Activated T-helper 1 cell treated with Interleukin-2 at 50 U/mL for 16 hours (primary cell): ENCODE measurements around the gene ATP7B.

Experiments
- DNase-seq: peaks from one replicate; pipeline ENCODE4 v3.0.0-alpha.2; 2020; ENCODE audit warnings: low read depth

Gene ATP7B

DNA sequence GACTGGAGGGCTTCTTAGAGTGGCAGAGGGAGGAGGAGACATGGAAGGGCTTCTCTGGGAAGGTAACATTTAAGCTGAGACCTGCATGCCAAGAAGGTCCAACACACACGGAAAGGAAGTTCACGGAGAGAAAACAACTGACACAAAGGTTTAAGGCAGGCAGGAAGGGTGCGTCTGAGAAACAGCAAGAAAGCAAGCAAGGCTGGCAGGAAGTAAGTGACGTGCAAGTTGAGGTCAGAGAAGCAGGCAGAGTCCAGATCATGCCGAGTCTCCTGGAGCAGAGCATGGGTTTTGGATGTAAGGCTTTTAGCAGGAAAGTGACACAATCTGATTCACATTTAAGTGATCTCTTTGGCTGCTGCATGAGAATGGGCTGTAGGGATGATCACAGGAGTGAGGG lies 60.5 kb downstream of the ATP7B start:
- no peak for DNase-seq

DNA sequence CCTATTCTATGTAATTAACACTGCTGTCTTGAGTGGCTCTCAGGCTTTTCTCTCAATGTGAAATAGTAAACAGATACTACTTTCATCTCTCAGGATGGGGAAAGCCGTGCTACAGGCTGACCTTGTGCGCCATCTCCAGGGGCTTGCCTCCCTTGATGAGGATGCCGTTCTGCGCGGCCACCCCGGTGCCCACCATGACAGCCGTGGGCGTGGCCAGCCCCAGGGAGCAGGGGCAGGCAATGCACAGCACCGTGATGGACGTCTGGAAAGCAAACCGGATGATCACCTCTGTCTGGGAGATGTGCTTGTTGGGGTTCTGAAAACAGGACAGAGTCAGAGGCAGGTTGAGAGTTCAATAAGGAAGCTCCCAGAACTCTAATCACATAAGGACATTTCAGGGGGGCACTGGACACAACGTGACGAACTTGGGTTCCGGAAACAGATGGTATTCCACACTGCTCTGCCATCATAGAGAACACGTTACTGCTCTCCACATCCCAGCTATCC lies 65.0 kb downstream of the ATP7B start:
- no peak for DNase-seq

DNA sequence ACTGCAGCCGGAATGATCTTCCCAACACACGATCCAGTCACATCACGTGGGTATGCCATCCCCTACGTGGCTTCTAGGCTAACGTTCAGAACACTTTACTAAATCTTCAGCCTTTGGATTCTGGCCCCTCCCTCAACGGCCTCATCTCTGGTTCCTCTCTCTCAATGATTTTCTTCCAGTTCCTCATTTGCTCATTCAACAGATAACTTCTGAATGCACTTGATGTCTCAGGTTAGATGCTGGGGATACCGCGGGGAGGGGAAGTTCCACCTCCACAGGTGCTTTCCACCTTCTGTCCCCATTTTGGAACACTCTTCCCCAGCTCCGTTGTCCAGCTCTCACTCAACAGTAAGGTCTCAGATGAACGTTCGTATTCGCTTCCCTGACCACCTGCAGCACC lies 66.1 kb downstream of the ATP7B start:
- DNase-seq = no peak

DNA sequence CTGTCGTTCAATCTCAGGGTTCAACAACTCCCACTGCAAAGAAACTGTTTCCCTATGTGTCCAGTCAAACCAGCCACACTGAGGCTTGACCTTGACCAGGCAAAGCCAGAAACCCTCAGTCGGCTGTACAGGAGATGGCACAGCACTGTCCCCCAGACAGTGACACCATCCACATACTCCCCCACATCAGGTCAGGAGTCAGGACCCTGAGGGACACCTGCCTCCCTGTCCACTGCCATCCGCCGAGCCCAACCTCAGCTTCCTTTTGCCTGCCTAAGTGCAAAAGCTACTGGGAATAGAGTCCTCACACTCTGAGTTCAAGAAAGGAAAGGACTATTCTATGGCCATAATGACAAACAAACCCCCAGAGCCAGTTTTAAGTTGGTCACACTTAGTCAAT lies 66.8 kb downstream of the ATP7B start:
- no peak for DNase-seq

DNA sequence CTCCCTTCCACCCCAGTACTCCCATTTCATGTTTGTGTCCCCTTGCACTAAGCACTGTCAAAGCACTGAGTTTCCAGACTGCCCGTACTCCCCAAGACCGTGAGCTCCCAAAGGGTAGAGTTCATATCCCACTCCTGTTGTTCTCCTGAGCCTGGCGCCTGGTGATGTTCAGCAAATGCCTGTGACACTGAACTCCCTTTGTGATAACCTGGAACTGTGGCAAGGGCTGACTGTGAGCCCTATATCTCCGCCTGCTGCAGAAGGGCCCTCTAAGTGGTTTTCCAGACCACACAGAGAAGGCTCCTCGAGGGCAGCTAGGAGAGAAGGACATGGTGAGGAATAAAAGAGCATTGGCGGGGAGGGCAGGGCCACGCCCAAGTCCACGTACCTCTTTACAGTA lies 67.5 kb downstream of the ATP7B start:
- no peak for DNase-seq

DNA sequence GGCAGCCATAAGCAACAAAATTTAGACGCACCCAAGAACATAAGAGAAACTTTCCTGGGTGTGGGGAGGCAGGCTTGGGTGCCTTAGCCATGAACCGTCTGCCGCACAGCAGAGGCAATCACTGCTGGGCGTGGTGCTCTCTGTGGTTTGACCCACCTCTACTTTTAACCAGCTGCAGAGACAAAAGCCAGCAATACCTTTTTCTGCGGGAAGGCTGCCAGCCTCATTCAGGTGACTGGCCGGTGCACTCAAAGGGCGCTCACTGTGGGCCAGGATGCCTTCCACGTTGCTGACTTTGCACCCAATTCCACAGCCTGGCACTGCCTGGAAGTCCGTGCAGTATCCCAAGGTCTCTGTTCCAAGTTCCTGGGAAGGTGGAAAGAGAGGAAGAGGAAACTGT lies 69.1 kb downstream of the ATP7B start:
- DNase-seq = peak; percentile 9

DNA sequence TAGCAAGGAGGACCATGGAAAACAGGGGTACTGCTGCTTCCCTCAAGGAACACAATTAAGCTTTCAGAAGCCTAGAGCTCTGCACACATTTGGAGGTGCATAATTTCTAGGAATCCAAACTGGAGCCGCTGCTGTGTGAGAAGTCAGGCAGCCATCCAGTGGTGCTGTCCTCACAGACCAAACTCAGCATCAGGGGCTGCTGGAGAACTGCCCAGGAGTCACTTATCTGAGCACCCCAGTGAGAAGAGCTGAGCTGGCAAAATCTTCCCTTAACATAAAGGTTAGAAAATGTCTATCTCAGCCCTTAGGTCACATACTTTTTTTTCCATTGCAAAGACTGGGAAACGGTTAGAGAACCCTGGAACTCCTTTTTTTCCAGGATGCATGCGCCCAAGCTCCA lies 72.8 kb downstream of the ATP7B start:
- DNase-seq = no peak

DNA sequence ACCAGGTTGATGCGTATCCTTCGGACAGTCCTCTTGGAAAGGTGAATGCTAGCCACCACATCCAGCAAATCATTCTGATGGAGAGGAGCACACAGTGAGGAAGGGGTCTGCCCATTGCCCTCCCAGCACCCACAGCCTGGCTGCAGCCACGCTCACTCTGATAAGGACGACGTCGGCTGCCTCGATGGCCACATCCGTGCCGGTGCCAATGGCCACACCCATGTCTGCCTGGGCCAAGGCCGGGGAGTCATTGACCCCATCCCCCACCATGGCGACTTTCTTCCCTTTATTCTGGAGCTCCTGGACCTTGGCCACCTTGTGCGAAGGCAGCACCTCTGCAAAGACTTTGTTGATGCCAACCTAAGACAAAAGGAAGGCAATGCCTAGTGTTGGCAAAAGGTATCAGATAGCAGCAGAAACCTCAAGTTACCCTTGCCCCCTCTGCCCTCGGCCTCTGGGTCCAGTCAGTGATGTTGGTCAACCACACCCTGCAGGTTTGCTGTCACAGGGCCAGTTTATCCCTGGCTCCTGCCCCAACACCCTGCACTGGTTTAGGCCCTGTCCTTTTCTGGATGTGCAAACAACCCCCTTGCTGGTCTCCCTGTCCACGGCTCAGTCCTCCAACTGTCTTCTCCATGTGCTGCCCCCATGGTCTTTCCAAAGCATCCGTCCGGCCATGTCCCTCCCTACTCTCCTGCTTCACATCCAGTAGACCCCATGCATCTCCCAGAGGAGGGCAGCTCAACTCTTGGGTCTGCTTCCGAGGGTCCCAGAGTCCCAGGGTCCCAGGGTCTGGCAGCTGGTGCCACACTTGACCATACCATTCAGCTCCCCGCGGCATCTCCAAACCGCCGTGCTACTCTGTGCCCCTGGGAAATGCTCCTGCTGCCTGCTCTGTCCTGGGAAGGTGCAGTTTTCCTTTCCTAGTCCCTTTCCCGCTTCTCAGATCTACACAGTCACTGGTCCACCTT lies 73.6 kb downstream of the ATP7B start:
- DNase-seq = no peak

DNA sequence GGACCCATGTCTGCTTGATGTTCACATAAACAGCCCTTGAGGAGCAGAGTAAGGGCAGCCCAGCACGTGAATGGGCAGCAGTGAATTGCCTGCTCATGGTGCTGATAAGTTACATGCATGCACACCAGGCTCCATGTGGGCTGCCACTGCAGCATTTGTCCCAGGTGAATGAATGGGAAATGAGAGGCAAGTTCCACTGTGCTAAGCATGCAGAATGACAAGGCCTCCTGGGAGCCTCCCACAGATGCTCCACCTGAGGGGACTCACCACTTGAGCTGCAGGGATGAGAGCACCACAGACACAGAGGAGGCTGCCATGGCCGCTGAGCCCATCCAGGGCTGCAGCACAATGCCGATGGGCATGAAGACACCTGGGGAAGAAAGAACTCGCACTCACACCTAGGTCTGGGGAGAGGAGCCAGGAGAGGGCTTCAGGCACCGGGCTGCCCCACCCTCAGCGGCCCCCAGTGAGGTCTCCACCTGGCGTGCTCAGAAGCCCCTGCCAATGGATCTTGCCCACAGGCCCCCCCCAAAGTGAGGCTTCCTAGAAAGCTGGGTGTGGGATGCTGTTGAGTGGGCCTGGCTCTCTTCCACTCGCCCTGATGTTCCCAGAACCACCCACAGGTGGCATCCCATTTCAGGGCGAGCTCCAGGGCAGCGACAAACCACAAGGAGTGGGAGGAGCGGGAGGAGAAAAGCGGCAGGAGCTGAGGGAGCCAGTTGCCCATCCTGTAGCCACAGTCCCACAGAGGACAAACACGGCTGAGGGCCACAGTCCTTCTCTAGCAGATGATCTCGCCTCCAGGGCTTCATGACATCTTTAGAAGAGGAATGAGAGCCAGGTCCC lies 75.7 kb downstream of the ATP7B start:
- no peak for DNase-seq

DNA sequence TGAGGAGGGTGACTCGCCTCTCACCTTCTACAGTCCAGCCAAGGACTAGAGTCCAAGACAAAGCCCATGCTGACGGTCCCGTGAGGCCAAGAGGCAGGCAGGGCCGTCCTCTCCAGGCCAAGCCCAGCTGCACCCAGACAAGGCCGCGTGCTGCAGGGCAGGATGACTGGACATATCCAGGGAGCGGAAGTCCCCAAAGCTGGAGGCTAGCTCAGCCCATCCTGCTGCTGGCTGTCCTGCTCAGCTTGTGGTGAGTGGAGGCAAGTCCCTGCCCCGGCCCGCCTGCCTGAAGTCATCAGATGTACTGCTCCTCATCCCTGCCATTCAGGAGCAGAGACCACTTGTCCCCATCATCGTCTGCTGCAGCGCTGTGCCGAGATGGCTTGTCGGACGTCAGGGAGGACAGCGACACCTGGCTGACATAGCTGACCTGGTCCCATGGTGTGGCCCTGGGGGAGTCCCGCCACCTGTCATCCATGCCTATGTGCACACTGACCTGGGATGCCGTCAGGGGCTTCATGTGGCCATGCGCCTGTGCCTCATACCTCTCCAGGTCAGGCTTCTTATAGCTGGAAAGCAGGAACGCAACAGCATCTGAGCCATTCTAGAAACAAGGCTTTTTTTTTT lies 76.7 kb downstream of the ATP7B start:
- DNase-seq = no peak

DNA sequence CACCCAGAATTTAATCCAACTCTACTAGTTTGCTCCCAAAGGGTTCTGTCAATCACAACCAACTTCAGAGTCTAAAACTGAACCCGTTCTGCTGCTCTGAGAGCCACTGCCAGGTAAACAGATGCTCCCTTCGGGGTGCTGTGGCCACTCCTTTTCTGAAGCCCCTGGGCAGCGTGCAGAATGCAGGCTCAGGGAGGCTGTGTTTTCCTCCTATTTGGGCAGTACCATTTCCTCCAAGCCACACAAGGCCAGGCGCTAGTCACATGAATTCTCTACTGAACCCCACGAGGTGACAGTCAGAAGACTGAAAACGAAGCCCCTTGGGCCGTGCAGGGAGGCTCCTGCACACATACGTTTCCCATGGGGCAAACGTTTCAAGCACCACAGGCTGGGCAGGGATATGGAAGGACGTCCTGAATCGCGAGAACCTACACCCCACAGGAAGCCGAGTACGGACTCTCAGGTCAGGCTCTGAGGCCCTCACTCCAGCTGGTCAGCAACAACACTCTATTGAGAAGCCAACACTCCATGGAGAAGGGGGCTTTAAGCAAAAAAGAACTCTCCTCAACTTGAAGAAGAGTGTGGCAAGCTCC lies 77.7 kb downstream of the ATP7B start:
- DNase-seq = no peak

DNA sequence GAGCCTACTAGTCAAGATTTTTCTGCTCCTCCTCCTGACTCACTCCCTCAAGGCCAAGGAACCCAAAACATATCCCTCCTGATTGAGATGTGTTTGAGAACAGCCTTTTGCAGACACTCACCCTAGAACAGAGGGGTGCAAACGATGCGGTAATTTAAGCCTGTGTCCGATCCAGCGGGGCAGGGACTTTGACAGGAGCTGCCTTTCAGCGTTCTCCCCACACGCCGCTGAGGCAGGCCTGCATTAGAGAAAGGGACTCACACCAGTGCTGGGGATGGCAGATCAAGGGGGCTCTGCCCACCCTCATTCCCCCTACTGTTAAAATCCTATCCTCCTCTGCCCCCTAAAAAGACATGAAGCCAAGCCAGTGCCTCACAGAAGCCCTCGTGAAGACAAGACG lies 79.0 kb downstream of the ATP7B start:
- no peak for DNase-seq

DNA sequence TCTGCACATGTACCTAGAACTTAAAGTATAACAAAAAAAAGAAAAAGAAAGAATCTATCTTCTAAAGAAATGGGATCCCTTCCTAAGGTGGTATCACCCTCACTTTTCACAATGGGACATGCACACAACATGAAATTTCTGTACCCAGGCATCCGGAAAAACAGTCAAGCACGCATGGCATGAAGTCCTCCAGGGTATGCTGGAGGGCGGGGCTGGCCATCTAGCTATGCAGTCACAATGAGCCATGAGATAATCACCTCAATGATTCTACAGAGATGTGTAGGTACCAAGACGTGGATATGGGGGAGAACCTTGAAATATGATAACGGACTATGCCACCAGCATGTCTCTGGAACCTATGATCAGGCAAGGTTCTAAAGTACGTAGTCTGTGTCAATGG lies 79.6 kb downstream of the ATP7B start:
- DNase-seq = no peak

DNA sequence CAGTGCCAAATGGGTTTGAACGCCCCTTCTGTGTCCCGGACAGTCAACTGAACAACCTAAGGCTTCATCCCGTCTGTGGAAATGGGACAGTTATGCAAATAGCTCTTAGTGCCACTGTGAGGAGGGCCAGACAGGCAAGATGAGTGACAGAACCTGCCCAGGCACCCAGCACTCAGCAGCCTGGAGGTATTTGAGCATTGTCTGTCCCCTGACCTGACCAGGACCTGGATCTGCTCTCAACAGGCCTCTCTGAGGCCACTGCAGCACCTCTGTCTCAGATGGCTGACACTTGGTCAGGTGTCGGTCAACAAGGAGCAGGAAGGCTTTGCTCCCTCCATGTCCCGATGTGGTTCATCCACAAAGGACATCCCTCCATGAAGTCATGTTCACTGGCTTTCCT lies 81.6 kb downstream of the ATP7B start:
- no peak for DNase-seq

DNA sequence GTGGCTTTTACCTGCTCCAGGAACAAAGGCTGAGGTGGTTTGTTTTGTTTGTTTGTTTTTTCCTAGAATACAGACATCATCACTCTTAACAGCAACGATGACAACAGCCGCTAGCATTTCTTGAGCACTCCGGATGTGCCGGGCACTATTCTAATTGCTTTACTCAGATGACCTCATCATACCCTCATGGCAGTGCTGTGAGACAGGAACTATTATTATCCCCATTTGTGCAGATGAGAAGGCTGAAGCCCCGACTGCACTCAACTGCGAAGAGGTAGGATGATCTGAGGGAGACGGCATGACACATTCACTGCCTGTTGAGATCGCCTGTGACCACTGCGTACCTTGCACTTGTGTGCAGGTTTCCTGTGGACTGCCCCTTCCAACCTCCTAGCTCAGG lies 83.0 kb downstream of the ATP7B start:
- no peak for DNase-seq

DNA sequence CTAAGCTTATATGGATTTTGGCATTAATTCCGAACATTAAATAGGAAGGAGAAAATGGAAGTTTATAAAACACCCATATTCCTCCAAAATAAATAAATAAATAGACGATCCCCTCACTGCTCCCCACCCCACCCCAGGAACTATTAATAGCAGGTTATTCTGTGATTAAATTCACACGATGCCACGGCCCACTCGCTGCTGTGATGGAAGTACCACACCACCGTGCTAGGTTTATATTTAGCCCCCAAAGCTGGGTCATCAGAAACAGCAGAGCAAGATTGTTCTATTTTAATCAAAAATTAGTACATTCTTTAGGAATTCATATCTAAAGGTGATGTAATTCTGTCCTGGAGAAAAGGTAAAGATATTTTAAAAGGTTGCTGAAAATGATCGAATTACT lies 84.1 kb downstream of the ATP7B start:
- no peak for DNase-seq

DNA sequence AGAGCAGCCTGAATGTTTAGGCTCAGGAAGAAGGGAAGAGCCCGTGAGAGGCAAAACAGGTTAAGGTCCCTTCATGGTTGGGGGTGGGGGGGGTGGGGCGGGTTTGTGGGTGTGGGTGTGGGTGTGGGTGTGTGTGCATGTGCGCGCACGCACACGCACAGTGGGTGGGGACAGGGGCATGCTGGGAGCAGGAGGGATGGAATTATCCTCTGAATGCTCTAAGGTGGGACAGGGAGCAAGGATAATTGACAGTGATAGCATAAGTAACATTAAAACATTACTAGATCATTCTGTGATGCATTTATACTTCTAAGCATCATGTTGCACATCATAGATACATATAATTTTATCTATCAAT lies 84.7 kb downstream of the ATP7B start:
- DNase-seq = no peak

DNA sequence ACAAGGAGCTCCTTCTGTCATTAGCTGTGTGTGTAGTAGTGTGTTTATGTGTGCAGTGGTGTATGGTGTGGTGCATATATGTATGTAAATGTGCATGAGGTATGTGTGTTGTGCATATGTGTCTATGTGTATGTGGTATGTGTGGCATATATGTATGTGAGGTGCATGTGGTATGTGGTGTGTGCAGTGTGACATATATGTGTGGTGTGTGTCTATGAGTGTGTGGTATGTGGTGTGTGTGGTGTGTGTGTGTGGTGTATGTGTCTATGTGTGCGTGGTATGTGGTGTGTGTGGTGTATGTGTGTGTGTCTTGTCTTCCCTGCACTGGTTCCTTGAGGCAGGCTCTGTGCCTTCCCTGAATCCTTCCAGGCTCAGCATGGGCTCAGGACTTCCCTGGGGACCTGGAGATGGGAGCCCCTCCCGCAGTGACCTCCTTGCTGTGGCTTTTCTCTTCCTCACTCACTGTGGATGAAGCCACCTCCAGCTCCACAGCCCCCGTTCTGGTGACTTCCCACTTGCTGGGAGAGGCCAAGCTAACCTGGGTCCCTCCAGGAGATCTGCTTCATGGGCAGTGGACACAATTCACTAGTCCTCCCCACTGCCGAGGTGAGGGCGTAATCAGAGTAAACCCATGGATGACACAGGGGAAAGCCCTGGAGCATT lies 85.3 kb downstream of the ATP7B start:
- no peak for DNase-seq

DNA sequence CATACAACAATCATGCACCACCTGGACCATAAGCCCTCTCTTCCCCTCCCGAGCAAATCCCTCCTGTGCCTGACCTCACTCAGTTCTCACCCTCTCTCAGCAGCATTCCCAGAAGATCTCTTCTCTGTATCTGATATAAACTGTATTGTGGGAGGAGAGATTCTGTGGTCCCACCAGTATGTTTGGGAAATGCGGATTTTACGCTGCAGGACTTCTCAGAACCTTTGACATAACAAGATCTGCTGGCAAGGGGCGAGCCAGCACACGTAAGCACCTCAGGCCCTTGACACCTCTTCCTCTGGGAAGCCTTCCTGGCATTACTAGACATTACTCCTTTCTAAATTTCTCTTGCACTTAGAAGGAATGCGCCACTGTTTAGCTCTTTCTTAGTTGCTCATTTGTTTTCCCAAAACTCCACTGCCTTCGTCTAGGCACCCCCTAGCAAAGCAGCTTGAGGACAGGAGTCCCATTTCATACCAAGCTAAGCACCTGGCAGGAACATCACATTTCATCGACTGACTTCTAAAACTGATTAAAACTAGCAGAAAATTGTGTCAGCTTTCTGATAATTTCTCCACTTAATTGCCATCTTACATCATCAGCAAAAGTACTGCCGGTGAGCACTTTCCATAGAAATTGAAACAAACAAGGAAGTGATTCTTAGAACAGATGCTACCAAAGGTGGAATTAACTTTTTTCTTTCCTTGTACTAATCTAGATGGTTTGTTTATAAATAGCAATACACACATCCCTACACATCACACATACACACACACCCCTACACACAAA lies 86.3 kb downstream of the ATP7B start:
- no peak for DNase-seq

DNA sequence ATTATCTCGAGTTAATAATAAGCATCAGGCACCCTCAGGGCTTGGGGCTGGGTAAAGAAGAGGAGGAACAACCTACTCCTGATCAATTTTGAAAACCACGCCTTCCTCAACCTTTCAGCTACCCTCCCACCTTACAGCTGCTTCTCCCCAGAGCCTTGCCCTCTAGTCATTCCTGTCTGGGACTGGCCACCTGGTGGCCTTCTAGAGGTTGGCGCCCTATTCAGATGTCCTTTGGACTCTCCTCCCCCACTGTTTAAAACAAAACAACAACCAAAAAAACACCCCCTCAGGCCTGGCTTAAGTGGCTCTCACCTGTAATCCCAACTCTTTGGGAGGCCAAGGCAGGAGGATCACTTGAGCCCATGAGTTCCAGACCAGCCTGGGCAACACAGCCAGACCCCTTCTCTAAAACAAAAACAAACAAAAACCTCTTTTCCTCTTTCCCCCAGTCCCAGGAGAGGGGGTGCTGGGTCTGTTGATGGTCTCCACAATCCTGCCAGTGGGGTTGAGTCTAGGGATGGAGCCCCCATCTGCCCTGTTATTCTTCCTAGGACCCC lies 87.2 kb downstream of the ATP7B start:
- no peak for DNase-seq
